GM11168 (cell line): ENCODE measurements around the gene CSNK2A1.
"Not testable (repeated sequence)": the region's sequence is repeated elsewhere in the genome, so short reads cannot be mapped to it uniquely, and the experiment has no call there.

Source experiments
- in situ Hi-C: fragments of 300-500 bp; cut with MboI; formaldehyde crosslinking; loops from one replicate; pipeline ENCODE4 v1.12.0; 2022; ENCODE audit warnings: low sequenced_read_pairs; ENCODE audit not compliant: unreplicated experiment

Gene CSNK2A1

DNA sequence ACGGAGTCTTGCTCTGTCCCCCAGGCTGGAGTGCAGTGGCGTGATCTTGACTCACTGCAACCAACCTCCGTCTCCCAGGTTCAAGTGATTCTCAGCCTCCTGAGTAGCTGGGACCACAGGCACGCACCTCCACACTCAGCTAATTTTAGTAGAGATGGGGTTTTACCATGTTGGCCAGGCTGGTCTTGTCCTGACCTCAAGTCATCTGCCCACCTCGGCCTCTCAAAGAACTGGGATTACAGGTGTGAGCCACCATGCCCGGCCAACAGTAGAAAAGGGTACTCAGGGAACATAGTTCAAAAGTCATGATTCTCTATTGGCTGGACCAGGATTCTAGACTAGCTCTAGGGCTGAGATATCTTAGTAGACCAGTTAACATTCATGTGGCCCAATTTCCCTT is 5.6 kb downstream of the CSNK2A1 start:
- in situ Hi-C loops: no loop called here

DNA sequence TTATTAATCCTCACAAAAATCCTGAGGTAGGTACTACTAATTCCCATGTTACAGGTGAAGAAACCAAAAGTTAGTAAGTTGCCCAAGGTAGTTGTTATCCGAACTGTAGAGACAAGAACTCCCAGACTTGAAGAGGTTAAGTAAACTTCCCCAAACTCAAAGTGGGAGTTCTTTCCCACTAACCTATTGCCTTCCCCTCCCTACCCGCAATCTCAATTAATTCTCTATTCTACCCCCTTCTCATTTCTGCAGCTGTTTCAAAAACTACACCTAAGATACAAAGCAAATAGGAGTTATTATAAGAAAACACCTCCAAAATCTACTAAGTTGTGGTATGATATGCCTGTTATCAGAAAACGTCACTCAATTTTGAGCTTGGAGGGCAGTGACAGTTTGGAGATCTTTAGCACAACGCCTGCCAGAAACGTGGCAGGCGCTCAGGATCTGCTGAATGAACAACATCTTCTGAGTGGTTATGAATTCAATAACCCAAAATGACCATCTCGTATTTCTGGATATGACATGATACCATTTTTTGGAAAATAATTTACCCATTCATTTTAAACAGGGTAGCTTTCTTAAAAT is 7.1 kb downstream of the CSNK2A1 start:
- in situ Hi-C loops: no loop called here

DNA sequence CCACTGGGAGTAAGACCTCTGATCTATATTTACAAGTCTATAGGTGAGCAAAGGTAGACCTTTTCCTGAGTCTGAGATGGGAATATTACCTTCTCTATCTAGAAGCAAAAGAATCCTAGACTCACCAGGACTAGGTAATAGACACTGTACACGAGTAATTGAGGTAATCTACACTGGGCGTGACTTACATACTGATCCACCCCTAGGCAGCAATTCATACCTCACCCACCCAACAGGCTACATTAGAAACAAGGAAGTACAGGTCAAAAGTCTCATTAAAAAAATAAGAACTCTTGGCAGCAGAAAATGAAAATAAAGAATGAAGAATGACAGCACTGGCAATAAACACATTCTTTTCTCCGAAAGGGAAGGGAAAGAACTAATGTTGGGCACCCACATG is 7.6 kb downstream of the CSNK2A1 start:
- in situ Hi-C loops: no loop called here

DNA sequence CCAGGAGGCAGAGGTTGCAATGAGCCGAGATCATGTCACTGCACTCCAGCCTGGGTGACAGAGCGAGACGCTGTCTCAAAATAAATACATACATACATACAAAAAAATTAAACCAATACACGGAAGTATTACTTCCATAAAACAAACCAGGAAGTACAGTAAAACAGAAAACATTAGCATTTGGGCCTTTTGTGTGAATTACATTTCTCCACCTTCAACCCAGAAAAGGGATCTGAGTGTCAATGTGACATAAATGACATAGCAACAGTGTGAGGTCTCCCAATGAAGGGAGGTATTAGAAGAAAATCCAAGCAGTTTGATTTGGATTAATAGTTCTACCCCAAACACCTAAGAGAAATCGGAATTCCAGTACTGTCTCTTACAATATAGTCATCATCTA is 10.1 kb downstream of the CSNK2A1 start:
- in situ Hi-C loops: no loop called here

DNA sequence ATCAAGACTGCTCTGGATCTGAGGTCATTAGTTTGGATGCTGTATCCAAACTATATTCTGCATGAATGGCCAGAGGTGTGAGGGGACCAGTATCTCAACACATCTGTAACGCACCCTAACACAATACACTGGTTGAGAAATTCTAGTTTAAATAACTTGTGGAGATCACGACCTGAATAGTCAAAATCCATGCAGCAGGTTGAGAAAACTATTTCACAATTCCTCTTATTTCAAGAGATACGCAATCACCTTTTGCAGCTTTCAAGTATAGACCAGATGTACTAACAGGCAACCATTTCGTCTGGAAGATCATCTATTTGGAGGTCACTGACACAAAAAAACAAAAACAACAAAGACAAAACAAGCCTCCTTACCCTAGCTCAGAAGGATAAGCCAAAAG is 11.1 kb downstream of the CSNK2A1 start:
- in situ Hi-C loops: no loop called here

DNA sequence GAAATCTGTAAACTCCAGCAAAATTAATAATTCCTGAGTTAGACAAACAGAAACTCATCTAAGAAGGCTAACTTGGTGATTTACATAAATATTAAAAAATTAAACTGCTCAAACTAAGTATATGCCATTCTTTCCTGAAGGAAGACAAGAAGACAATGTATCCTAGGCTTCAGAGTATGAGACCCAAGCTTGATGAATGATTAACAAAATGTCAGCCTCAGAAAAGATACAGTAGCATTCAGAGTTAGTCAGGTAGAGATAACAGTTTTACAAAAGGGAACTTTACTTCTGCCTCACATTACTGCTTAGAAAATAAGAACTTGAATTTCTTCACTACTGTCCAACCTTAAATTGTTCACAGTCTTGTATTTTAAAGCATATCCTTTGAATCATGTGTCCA is 12.0 kb downstream of the CSNK2A1 start:
- in situ Hi-C loops: no loop called here

DNA sequence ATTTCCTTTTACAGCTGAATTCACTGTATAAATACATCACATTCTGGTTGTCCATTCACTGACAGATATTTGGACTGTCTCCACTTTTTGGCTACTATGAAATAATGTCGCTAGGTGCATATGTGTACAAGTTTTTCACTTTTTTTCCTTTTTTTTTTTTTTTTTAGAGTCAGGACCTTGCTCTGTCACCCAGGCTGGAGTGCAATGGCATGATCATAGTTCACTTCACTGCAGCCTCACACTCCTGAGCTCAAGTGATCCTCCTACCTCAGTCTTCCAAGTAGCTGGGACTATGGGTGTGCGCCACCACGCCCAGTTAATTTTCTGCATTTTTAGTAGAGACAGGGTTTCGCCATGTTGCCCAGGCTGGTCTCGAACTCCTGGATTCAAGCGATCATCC is 13.3 kb downstream of the CSNK2A1 start:
- in situ Hi-C loops: no loop called here

DNA sequence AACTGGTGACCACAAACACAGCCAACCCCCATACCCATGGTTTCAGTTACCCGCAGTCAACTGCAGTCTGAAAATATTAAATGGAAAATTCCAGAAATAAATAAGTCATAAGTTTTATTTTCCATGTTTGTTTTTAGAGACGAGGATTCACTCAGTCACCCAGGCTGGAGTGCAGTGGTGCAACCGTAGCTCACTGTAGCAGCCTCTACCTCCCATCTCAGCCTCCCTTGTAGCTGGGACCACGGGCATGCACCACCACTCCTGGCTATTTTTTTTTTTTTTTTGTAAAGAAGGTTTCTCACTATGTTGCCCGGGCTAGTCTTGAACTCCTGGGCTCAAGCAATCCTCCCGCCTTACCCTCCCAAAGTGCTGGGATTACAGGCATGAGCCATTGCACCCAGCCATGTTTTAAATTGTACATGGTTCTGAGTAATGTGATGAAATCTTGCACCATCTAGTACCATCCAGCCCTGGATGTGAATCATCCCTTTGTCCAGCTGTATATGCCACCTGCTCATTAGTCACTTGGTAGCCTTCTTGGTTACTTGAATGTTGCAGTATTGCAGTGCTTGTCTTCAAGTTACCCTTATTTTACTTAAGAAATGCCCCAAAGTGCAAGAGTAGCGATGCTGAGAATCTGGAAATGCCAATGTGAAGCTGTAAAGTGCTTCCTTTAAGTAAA is 14.5 kb downstream of the CSNK2A1 start:
- in situ Hi-C loops: no loop called here

DNA sequence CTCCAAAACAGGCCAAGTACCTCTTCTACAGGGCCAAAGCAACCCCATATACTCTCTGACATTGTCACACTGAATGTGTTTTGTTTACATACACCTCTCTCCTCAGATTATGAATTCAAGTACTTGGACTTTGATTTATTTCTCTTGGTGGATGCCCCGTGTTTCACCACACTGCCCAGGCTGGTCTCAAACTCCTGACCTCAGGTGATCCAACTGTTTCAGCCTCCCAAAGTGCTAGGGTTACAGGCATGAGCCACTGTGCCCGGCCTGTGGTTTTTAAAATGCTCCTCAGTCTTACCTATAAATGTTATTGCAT is 16.1 kb downstream of the CSNK2A1 start:
- in situ Hi-C loops: no loop called here

DNA sequence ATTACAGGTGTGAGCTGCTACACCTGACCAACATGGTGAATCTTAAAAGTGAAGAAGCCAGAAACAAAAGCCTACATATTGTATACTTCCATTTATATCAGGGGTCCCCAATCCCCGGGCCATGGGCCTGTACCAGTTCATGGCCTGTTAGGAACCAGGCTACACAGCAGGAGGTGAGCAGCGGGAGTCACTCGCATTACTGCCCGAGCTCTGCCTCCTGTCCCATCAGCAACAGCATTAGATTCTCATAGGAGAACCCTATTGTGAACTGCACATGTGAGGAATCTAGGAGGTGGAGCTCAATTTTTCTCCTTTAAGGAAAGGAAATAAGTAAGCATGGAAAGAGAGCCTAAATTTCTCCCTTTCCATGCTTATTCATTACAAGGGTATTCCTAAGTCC is 21.7 kb downstream of the CSNK2A1 start:
- in situ Hi-C loops: no loop called here

DNA sequence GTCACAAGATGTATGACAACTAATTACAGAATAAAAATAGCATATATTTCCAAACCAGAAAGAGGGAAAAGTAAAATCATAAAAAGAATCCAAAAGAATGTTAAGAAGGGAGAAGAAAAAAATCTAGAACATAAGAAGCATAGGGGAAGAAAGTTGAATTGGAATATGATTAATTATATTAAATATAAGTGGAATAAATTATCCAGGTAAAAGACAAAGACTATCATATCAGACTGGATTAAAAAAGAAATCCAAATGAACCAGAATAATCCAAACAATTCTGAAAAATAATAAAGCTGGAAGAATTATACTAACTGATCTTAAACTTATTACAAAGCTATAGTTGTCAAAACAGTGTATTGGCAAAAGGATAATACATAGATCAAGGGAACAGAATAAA is 23.6 kb downstream of the CSNK2A1 start:
- in situ Hi-C loops: no loop called here

DNA sequence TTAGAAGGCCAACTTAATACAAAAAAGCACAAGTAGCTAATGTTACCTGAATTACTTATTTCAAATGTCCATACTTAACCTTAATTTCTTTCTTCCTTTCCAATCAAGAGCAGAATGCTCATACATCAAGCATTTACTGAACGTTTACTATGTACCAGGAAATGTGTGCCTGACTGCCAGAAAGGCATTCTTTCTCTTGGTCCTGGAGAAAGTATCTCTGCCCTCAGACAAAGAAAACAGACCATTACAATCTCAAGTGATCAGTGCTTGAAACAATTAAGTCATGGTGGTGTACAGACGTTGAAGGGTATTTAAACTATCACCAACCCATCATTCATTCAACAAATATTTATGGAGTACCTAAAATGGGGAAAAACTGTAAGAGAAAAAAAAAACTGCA is 26.4 kb downstream of the CSNK2A1 start:
- in situ Hi-C loops: no loop called here

DNA sequence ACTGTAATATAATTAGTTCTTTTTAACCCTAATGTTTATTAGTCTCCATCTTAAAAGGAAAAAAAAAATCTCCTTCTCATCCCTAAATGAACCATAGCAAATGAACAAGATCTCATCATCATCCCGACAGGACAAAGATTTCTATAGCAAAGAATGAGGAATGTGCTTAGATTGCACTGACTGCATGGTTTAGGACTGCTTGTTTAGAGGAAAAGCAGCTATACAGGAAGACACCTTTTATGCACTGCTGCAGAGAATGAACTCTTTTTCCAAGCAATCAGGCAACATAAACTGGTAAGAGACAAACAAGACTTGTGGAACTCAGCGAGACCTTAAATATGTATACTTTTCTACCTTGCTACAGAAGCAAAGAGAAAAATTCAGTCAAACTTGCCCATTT is 26.8 kb downstream of the CSNK2A1 start:
- in situ Hi-C loops: no loop called here

DNA sequence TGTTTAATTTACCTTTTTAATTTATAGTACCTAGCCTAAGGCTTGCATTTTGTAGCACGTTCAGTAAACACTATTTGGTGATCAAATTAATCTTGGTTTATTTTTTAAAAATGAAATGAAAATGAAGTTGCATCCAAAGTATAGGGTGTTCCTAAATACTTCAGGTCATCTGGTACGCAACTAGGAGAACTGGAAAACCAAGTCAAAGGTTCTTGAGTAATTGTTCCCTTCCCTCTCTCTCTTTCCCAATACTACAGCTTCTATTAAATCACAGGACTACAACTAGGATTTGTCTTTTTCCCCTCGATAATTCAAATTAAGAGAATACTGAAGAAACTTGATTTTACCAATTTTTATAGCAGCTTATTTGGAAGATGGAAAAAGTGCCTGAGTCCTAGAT is 27.9 kb downstream of the CSNK2A1 start:
- in situ Hi-C loops: no loop called here

DNA sequence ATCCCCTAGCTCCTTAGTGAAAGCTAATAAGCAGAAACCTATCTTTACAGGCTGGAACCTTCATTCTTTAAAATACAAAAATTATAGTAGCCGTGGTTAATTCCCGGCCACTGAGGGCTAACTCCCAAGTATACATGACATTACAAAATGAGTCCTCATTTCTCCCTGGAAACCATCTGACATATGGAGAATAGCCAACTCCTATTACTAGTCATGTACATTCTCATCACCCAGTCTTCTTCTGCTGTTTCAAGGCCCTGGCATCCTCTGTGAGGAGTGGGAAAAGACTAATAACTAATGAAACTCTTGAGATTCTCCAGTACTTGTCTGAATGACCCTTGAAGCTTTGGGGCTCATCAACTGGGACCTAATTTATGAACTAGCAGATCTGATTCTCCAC is 30.2 kb downstream of the CSNK2A1 start:
- in situ Hi-C loops: no loop called here

DNA sequence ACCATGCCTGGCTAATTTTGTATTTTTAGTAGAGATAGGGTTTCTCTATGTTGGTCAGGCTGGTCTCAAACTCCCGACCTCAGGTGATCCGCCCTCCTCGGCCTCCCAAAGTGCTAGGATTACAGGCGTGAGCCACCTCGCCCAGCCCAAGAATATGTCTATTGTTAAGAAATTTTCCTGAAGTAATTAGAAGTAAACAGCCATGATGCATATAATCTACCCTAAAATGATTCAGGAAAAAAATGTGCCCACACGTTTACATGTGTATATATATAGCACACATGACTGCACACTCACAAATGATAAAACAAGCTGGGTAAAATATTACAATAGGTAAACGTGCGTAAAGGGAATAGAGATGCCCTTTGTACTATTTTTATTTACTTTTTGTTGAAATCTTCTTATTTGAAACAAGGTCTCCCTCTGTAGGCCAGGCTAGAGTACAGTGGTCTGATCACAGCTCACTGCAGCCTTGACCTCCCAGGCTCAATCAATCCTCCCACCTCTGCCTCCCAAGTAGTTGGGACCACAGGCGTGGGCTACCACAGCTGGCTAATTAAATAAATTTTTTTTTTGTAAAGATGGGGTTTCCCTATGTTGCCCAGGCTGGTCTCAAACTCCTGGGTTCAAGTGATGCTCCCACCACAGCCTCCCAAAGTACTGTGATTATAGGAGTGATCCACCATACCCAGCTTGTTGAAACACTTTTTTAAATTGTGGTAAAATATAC is 33.1 kb downstream of the CSNK2A1 start:
- in situ Hi-C loops: not testable (repeated sequence)

DNA sequence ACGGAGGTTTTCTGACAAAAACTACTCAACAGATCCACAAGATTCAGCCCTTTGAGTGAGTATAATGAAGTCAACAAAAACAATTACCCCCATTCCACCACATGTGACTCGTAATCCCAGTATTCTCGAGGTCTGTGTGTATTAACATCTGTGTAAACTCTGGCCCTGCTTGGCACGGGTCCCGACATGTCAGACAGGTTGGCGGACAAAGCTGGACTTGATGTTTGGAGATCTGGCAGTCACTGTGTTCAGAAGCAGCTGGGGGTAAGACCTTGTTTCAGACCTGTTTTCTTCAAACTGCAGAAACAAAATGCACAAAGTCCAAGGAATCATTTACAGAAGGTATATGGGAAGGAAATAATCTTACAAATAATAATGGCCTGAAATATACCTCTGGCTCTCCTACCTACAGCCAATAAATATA is 35.2 kb downstream of the CSNK2A1 start:
- in situ Hi-C loops: not testable (repeated sequence)

DNA sequence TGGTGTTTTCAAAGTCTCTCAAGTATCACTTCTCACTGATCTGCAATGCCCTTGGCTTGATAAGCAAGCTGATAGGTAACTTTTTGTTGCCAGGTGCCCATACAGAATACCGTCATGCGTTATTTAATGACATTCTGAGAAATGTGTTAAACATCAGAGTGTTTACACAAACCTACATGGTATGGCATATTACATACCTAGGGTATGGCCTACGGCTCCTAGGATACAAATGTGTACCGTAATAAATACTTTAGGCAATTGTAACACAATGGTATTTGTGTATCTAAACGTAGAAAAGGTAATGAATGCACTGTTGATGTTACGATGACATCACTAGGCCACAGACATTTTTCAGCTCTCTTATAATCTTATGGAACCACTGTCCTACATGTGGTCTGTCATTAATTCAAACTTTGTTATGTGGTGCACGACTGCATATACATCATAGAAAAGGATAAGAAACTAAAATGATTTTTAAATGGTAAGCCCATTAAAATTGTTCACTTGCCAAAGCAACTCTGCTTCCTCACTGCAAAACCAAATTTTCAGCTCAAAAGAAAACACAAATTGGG is 35.7 kb downstream of the CSNK2A1 start:
- in situ Hi-C loops: no loop called here

DNA sequence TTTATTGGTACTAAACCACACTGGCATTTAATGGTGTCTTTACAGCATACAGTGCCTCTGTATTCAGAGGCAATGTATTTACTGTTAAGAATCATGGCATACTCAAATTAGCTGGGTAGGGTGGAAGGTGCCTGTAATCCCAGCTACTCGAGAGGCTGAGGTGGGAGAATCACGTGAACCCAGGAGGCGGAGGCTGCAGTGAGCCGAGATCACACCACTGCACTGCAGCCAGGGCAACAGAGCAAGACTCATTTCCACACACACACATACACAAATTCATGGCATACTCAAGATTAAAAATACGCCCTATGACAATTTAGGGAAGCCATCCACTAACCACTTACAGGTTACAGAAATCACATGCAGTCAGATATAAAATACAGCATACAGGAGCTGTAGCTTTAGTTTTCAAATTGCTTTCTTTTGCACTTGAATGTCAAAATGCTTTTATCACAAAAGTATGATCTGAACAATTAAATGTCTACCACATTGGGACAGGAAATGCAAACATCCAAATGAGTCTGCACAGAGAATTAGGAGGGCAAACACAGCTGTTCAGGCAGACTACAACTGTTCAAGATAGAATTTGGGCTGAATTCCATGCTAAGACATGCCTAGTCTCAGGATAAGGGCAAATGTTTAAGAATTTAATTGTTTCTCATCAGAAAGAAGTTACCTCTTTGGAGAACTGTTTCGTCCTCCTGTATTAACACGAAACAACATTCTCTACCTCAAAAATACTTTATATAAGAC is 36.4 kb downstream of the CSNK2A1 start:
- in situ Hi-C loops: no loop called here

DNA sequence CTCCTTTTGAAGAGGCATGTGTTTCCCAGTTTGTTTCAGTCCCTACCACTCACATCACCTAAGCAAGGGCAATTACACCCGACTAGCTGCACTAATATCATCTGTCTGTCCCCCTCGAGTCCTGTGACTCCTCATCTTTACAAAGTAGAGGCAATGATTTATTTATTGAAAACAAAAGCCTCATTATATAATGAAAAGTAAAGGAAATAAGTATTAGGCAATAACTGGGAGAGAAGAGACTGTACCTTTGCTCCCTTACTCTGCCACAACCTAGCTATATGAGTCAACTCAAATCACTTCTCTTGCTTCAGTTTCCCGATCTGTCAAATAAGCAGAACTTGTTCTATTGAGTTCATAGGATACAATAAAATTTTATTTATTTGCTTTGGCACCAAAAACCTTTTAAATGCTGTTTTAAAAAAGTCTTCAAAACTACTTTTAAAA is 38.9 kb downstream of the CSNK2A1 start:
- in situ Hi-C loops: no loop called here
